ENCODE measurements around the gene MYT1.
"Not testable (repeated sequence)": the region's sequence is repeated elsewhere in the genome, so short reads cannot be mapped to it uniquely, and the experiment has no call there.

The MYT1 gene

GRCh38 chr20:64169091-64169560, 4.9 kb downstream of the MYT1 start:
- DNase-seq (ENCODE audit: low read depth), result no peak

GRCh38 chr20:64171211-64171610, 7.0 kb downstream of the MYT1 start:
- no peak for DNase-seq (ENCODE audit: low read depth)

- no peak for DNase-seq (ENCODE audit: low read depth)
Observed at GRCh38 chr20:64173116-64173515, 8.9 kb downstream of the MYT1 start.

GRCh38 chr20:64176551-64176950, 12.3 kb downstream of the MYT1 start:
- no peak for DNase-seq (ENCODE audit: low read depth)

GRCh38 chr20:64176971-64177370, 12.7 kb downstream of the MYT1 start:
- no peak for DNase-seq (ENCODE audit: low read depth)

GRCh38 chr20:64177384-64177783, 13.1 kb downstream of the MYT1 start:
- DNase-seq (ENCODE audit: low read depth), result no peak

- DNase-seq (ENCODE audit: low read depth), result no peak
Observed at GRCh38 chr20:64177787-64178186, 13.5 kb downstream of the MYT1 start.

- DNase-seq (ENCODE audit: low read depth), result not testable (repeated sequence)
Observed at GRCh38 chr20:64178925-64179324, 14.7 kb downstream of the MYT1 start.

- DNase-seq (ENCODE audit: low read depth), result no peak
Observed at GRCh38 chr20:64179805-64180204, 15.6 kb downstream of the MYT1 start.

- DNase-seq (ENCODE audit: low read depth), result no peak
Observed at GRCh38 chr20:64180673-64181072, 16.4 kb downstream of the MYT1 start.

- DNase-seq (ENCODE audit: low read depth), result no peak
Observed at GRCh38 chr20:64181391-64181790, 17.1 kb downstream of the MYT1 start.

- DNase-seq (ENCODE audit: low read depth), result no peak
Observed at GRCh38 chr20:64182146-64182865, 18.1 kb downstream of the MYT1 start.

- DNase-seq (ENCODE audit: low read depth), result no peak
Observed at GRCh38 chr20:64183313-64183712, 19.1 kb downstream of the MYT1 start.

- no peak for DNase-seq (ENCODE audit: low read depth)
Observed at GRCh38 chr20:64184795-64185194, 20.5 kb downstream of the MYT1 start.

GRCh38 chr20:64185276-64185900, 21.1 kb downstream of the MYT1 start:
- no peak for DNase-seq (ENCODE audit: low read depth)

- DNase-seq (ENCODE audit: low read depth), result no peak
Observed at GRCh38 chr20:64186071-64186598, 21.9 kb downstream of the MYT1 start.

- DNase-seq (ENCODE audit: low read depth), result not testable (repeated sequence)
Observed at GRCh38 chr20:64187213-64187612, 23.0 kb downstream of the MYT1 start.

- no peak for DNase-seq (ENCODE audit: low read depth)
Observed at GRCh38 chr20:64188091-64188490, 23.8 kb downstream of the MYT1 start.

- DNase-seq (ENCODE audit: low read depth), result no peak
Observed at GRCh38 chr20:64188682-64189529, 24.7 kb downstream of the MYT1 start.

- DNase-seq (ENCODE audit: low read depth), result no peak
Observed at GRCh38 chr20:64189530-64189966, 25.3 kb downstream of the MYT1 start.

GRCh38 chr20:64189986-64190385, 25.7 kb downstream of the MYT1 start:
- DNase-seq (ENCODE audit: low read depth), result no peak

- DNase-seq (ENCODE audit: low read depth), result no peak
Observed at GRCh38 chr20:64191002-64191401, 26.8 kb downstream of the MYT1 start.

All from HS-5 (cell line).